GM23338 (cell line): ENCODE measurements around the gene HS3ST6. TPM values are rescaled to one million over a fixed set of nuclear protein-coding genes. Genes with fewer than 3 reads are reported as not detected.

Experiments
- REST ChIP-seq: IDR thresholded peaks from one replicate; pipeline ENCODE4 v1.6.1; 2018; ENCODE audit warnings: antibody characterized with exemption; ENCODE audit not compliant: unreplicated experiment
- ZNF114 ChIP-seq: fragments of 250-450 bp; sonication (Bioruptor Pico); IDR thresholded peaks from 2 replicates; pipeline ENCODE4 v1.5.0; 2020; ENCODE audit warnings: mild to moderate bottlenecking, moderate library complexity
- ZNF331 ChIP-seq: fragments of 250-450 bp; sonication (Bioruptor Pico); IDR thresholded peaks from 2 replicates; pipeline ENCODE4 v1.5.0; 2020; ENCODE audit warnings: low read depth, mild to moderate bottlenecking, moderate library complexity
- ZNF462 ChIP-seq: fragments of 250-450 bp; sonication (Bioruptor Pico); IDR thresholded peaks from 2 replicates; pipeline ENCODE4 v1.5.0; 2020; ENCODE audit warnings: mild to moderate bottlenecking, moderate library complexity
- polyA plus RNA-seq: library from polyadenylated mRNA; unstranded; fragments of >200 nt; fragmentation: Nextera tagmentation; extraction: Ambion mirVana; gene quantifications from 2 replicates; pipeline ENCODE4 v1.2.1, GENCODE V29; 2016
- total RNA-seq: library from RNA; depleted of rRNA; stranded (reverse); fragments of >200 nt; shearing (Covaris generic); gene quantifications from 2 replicates; pipeline ENCODE4 v1.2.3, GENCODE V29; 2014

HS3ST6 gene
- total and polyA plus RNA-seq, 2 experiments from 2014 or later, result 0.21 TPM; not detected in 1

- TF ChIP-seq ZNF462 (CRISPR knock-in tag) (no peak), REST (no peak), ZNF331 (CRISPR knock-in tag) (no peak), ZNF114 (no peak)
Observed at GRCh38 chr16:1890024-1890707, 28.0 kb downstream of the HS3ST6 start (continued).
